CD8-positive, alpha-beta memory T cell (primary cell): ENCODE results near the gene DNER. TPM values are rescaled to one million over a fixed set of nuclear protein-coding genes. Genes with fewer than 3 reads are reported as not detected.

Experiments used
- CTCF ChIA-PET: fragments of 350-600 bp; sonication (Branson Sonifier 250); formaldehyde crosslinking; loops from one replicate; lab custom pipeline; 2021; ENCODE audit warnings: antibody characterized with exemption; lab: Charles Lee
- POLR2A ChIA-PET: fragments of 350-600 bp; sonication (Branson Sonifier 250); formaldehyde crosslinking; loops from one replicate; lab custom pipeline; 2021; ENCODE audit warnings: antibody characterized with exemption; lab: Charles Lee
- DNase-seq, 5 donors: peaks; one replicate each; pipeline versions ENCODE4 v3.0.0 to v3.0.0-alpha.2; 2020 to 2022; ENCODE audit warnings: mixed read lengths in 1 of 5
- H3K27ac ChIP-seq: one replicate; pipeline ENCODE4 v1.7.0; 2013; ENCODE audit warnings: low read depth, mild to moderate bottlenecking, low read length, moderate library complexity
- H3K27me3 ChIP-seq: 2 replicates; pipeline ENCODE4 v1.7.0; 2013; ENCODE audit warnings: low read length, mild to moderate bottlenecking; ENCODE audit not compliant: insufficient read depth, poor library complexity, severe bottlenecking
- H3K36me3 ChIP-seq: 2 replicates; pipeline ENCODE4 v1.7.0; 2013; ENCODE audit warnings: mild to moderate bottlenecking, low read length, moderate library complexity; ENCODE audit not compliant: insufficient read depth
- H3K4me1 ChIP-seq: 2 replicates; pipeline ENCODE4 v1.7.0; 2013; ENCODE audit warnings: mild to moderate bottlenecking, low read length, moderate library complexity; ENCODE audit not compliant: insufficient read depth
- H3K4me3 ChIP-seq: 2 replicates; pipeline ENCODE4 v1.7.0; 2013; ENCODE audit warnings: mild to moderate bottlenecking, low read length
- H3K9me3 ChIP-seq: 2 replicates; pipeline ENCODE4 v1.7.0; 2013; ENCODE audit warnings: mild to moderate bottlenecking, low read length
- H3K27ac Mint-ChIP-seq, 8 donors: one replicate each; pipeline ENCODE4 v1.8.0; 2020 to 2021; ENCODE audit warnings: mixed read lengths in 8 of 8, mild to moderate bottlenecking in 6 of 8, inconsistent platforms in 3 of 8, moderate library complexity in 3 of 8
- H3K27me3 Mint-ChIP-seq, 2 donors: one replicate each; pipeline ENCODE4 v1.8.0; 2020 to 2021; ENCODE audit warnings: mixed read lengths in 2 of 2, mild to moderate bottlenecking in 1 of 2, moderate library complexity in 1 of 2
- H3K36me3 Mint-ChIP-seq, 3 donors: one replicate each; pipeline ENCODE4 v1.8.0; 2020 to 2021; ENCODE audit warnings: mixed read lengths in 3 of 3, inconsistent platforms in 1 of 3, mild to moderate bottlenecking in 1 of 3
- H3K4me1 Mint-ChIP-seq, 3 donors: one replicate each; pipeline ENCODE4 v1.8.0; 2020 to 2021; ENCODE audit warnings: mixed read lengths in 3 of 3, inconsistent platforms in 1 of 3, mild to moderate bottlenecking in 1 of 3
- H3K4me3 Mint-ChIP-seq, 7 donors: one replicate each; pipeline ENCODE4 v1.8.0; 2020 to 2021; ENCODE audit warnings: mixed read lengths in 7 of 7, mild to moderate bottlenecking in 6 of 7, moderate library complexity in 4 of 7, inconsistent platforms in 2 of 7
- H3K9me3 Mint-ChIP-seq, 5 donors: one replicate each; pipeline ENCODE4 v1.8.0; 2020 to 2022; ENCODE audit warnings: mixed read lengths in 5 of 5, mild to moderate bottlenecking in 3 of 5, moderate library complexity in 2 of 5, inconsistent platforms in 1 of 5
- polyA plus RNA-seq: library from polyadenylated mRNA; unstranded; fragments of 300-500 nt; fragmentation: Illumina TruSeq; gene quantifications from one replicate; pipeline ENCODE4 v1.2.3, GENCODE V29; 2021
- total RNA-seq, 2 experiments: library from RNA; stranded (reverse); gene quantifications; one replicate each; pipeline ENCODE4 v1.2.3, GENCODE V29; 2021

The DNER gene
- total and polyA plus RNA-seq, 3 experiments from 2014 or later, result not detected

DNA sequence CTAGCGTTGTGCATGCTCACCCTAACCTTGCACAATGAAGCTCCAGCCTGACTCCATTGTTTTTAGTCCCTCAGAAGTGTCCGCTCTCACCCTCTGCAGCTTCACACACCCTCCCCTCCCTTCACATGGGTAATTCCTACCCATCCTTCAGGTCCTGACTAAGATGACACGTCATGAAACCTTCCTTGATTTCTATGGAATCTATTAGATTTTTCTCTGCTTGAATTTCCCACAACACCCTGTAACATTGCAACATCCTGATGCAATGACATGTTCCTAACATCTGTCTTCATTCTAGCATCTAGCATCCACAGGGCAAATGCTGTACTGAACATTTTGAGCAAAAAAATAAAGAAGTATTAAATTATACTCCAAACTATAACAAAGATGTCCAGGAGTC lies 366.2 kb downstream of the DNER start:
- Mint-ChIP-seq H3K36me3 (no peaks in the 10 kb centered on the region), H3K27me3 (peaks cover 0 to 2% of the 10 kb centered on the region in 2 donors), H3K9me3 (peaks cover 0 to 4% (median 0%) of the 10 kb centered on the region in 5 donors), H3K4me1 (no peaks in the 10 kb centered on the region), H3K27ac (no peak overlapping the region), H3K4me3 (no peak overlapping the region)
- H3K36me3 ChIP-seq, result no peaks in the 10 kb centered on the region
- no peaks in the 10 kb centered on the region for H3K27me3 ChIP-seq
- no peaks in the 10 kb centered on the region for H3K4me1 ChIP-seq
- H3K9me3 ChIP-seq, result no peaks in the 10 kb centered on the region
- DNase-seq, result no peak
- H3K27ac ChIP-seq, result no peak overlapping the region
- ChIA-PET CTCF (no interaction called here), POLR2A (no interaction called here)
- H3K4me3 ChIP-seq, result no peak overlapping the region

DNA sequence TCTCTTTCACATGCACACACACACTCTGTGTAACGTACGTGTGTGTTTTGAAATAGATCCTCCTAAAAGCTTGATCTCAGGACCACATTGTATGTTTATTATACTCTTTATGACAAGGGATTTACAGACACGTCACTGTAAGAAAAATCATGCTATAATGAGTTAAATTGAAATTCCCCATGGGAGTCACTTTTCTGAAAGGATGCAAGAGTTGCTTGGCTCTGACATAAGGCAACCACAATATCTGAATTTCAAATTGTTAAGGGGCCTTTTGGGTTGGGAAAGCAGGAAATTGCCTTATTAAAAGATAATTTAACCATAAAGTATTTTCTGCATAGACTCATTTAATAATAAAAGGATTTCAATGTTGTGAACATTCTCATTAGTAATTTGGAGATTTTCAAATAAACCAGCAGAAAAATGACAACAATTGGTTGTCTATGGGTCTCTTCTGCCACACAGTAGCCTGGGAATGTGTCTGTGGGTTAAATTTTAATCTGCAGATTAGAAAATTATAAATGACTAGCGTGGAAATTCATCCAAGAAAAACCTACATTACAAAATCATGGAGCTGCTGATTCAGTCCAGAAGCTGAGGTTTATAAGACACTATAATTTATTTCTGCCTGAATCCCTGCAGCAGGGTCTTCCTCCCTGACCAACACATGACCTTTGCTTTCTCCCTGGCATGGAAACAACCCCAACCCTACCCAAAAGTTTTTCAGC lies 367.4 kb downstream of the DNER start:
- Histone ChIP-seq H3K4me3 (no peak overlapping the region), H3K27ac (no peak overlapping the region), H3K4me1 (no peaks in the 10 kb centered on the region), H3K36me3 (no peaks in the 10 kb centered on the region), H3K9me3 (no peaks in the 10 kb centered on the region), H3K27me3 (no peaks in the 10 kb centered on the region)
- Mint-ChIP-seq H3K27ac (no peak overlapping the region), H3K4me3 (no peak overlapping the region), H3K9me3 (peaks cover 0 to 4% (median 0%) of the 10 kb centered on the region in 5 donors), H3K4me1 (no peaks in the 10 kb centered on the region), H3K36me3 (no peaks in the 10 kb centered on the region), H3K27me3 (peaks cover 0 to 2% of the 10 kb centered on the region in 2 donors)
- CTCF ChIA-PET, result no interaction called here
- no peak for DNase-seq
- POLR2A ChIA-PET, result no interaction called here

DNA sequence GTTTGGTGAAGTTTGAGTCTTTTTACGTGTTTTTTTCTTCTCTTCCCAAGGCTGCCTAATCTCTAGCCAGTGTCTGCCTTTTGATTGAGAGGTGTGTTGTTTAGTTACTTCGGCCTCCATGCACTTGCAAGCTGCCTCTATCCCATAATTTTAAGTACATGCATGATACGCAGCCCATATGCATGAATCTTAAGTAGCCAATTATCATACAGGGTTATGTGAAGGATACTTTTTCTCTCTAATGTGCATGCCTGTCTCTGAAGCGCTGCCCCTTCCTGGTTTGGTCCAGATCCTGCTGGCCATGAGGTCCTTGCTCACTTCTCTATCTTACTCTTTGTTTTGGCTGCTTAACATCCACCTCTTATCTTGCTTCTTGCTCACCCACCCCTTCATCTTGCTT lies 369.4 kb downstream of the DNER start:
- no peak overlapping the region for H3K27ac ChIP-seq
- Mint-ChIP-seq H3K9me3 (peaks cover 0 to 4% (median 0%) of the 10 kb centered on the region in 5 donors), H3K27me3 (no peaks in the 10 kb centered on the region), H3K4me1 (no peaks in the 10 kb centered on the region), H3K27ac (no peak overlapping the region), H3K4me3 (no peak overlapping the region), H3K36me3 (no peaks in the 10 kb centered on the region)
- ChIA-PET POLR2A (no interaction called here), CTCF (no interaction called here)
- no peaks in the 10 kb centered on the region for H3K9me3 ChIP-seq
- DNase-seq, result no peak
- no peaks in the 10 kb centered on the region for H3K27me3 ChIP-seq
- no peaks in the 10 kb centered on the region for H3K4me1 ChIP-seq
- H3K4me3 ChIP-seq, result no peak overlapping the region
- no peaks in the 10 kb centered on the region for H3K36me3 ChIP-seq

DNA sequence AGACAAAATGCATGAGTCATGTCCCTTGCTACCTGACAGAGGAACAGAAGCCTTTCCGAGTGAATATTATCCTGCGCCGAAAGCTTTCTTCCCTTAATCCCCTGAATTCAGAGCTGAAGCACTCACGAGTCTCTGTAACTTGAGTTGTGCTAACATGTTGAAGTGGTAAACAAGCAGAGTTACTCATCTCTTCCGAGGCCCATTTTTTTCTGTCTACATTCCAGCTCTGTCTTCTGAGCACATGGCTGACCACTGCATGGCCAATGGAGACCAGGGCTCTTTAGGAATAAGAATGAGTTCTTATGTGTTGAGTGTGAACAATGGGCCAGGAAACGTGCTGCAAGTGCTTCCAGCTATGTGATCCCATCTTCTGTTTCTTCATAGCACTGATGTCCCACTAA lies 370.2 kb downstream of the DNER start:
- no peak overlapping the region for H3K4me3 Mint-ChIP-seq
- H3K4me3 ChIP-seq, result no peak overlapping the region
- ChIA-PET CTCF (no interaction called here), POLR2A (no interaction called here)
- no peaks in the 10 kb centered on the region for H3K27me3 ChIP-seq
- no peaks in the 10 kb centered on the region for H3K36me3 ChIP-seq
- DNase-seq, result no peak
- H3K4me1 ChIP-seq, result no peaks in the 10 kb centered on the region
- H3K9me3 ChIP-seq, result no peaks in the 10 kb centered on the region
- no peaks in the 10 kb centered on the region for H3K4me1 Mint-ChIP-seq
- H3K36me3 Mint-ChIP-seq, result no peaks in the 10 kb centered on the region
- no peak overlapping the region for H3K27ac Mint-ChIP-seq
- peaks cover 0 to 4% (median 0%) of the 10 kb centered on the region in 5 donors for H3K9me3 Mint-ChIP-seq
- no peak overlapping the region for H3K27ac ChIP-seq
- peaks cover 0 to 2% of the 10 kb centered on the region in 2 donors for H3K27me3 Mint-ChIP-seq

DNA sequence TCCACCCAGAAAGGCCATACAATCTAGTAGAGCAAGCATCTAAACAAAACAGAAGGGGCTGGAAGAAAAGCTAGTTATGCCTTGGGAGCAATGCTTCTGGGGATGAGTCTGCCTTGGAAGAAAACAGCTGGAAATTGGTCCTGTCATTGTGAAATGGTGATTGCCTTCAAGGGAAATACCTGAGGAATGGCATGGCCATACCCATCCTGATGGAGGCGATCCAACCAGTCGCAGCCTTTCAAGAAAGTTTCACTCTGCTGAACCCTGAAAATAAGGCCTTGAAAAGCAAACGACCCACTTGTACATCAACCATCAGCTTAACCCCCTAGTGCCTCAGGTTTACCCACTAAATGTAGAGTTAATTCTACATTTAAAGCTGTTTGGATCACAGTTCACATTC lies 370.7 kb downstream of the DNER start:
- H3K27me3 Mint-ChIP-seq, result peaks cover 0 to 2% of the 10 kb centered on the region in 2 donors
- Histone ChIP-seq H3K27me3 (no peaks in the 10 kb centered on the region), H3K4me1 (no peaks in the 10 kb centered on the region), H3K9me3 (no peaks in the 10 kb centered on the region), H3K36me3 (no peaks in the 10 kb centered on the region), H3K27ac (no peak overlapping the region), H3K4me3 (no peak overlapping the region)
- POLR2A ChIA-PET, result no interaction called here
- no peak for DNase-seq
- no peaks in the 10 kb centered on the region for H3K36me3 Mint-ChIP-seq
- no peaks in the 10 kb centered on the region for H3K4me1 Mint-ChIP-seq
- no peak overlapping the region for H3K27ac Mint-ChIP-seq
- CTCF ChIA-PET, result no interaction called here
- H3K4me3 Mint-ChIP-seq, result no peak overlapping the region
- H3K9me3 Mint-ChIP-seq, result peaks cover 0 to 4% (median 0%) of the 10 kb centered on the region in 5 donors

DNA sequence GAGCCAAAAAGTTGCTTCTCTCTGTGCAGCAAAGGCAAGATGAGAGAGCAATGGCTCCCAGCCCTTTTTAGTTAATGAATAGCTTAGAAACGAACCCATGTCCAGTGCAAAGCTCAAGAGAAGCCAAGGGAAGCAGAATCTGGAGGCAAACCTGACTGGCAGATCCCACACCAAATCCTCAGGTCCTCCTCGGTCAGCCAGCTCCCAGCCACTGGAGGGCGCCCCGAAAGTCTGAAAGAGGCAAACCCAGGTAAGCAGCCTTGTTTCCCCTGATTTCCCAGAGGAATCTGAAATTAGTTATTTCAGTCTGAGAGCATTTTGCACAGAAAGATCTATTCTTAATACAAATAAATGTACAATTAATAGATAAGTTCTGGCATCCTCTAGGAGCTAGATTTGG lies 372.0 kb downstream of the DNER start:
- Histone ChIP-seq H3K27me3 (no peaks in the 10 kb centered on the region), H3K4me1 (no peaks in the 10 kb centered on the region), H3K4me3 (no peak overlapping the region), H3K9me3 (no peaks in the 10 kb centered on the region), H3K36me3 (no peaks in the 10 kb centered on the region), H3K27ac (no peak overlapping the region)
- no peaks in the 10 kb centered on the region for H3K4me1 Mint-ChIP-seq
- no peak for DNase-seq
- H3K27ac Mint-ChIP-seq, result no peak overlapping the region
- ChIA-PET CTCF (no interaction called here), POLR2A (no interaction called here)
- H3K27me3 Mint-ChIP-seq, result peaks cover 0 to 2% of the 10 kb centered on the region in 2 donors
- H3K9me3 Mint-ChIP-seq, result peaks cover 0 to 2% (median 0%) of the 10 kb centered on the region in 5 donors
- no peaks in the 10 kb centered on the region for H3K36me3 Mint-ChIP-seq
- no peak overlapping the region for H3K4me3 Mint-ChIP-seq

DNA sequence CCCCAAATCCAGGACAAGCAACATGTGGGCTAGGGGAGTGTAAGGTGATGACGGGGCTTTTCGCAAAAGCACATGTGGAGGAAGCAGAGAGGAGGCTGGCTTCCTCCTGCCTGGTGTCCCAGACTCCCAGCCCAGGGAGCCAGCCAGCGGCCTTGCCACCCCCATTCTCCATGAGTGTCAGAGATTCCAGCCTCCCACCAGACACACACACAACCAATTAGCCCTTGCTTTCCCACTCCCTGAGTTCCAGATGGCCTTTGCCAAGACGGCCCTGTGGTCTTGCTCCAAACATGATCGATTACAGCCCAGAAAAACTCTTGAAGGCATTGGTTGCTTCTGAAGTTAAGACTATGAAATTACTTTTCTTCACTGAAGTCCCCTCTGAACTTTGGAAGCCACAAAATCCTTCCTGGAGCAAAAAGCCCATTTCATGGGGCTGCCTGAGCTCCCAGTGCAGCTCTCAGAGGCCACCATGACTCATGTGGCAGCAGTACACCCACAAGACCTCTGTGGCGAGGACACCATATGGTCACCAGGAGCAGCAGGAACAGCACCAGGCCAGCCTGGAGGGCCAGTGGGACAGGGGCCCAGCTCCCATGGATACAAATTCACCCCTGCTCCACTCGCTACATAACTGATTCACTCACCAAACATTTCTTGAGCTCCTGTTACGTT lies 374.1 kb downstream of the DNER start:
- POLR2A ChIA-PET, result no interaction called here
- Histone ChIP-seq H3K9me3 (no peaks in the 10 kb centered on the region), H3K4me3 (no peak overlapping the region), H3K27ac (no peak overlapping the region), H3K36me3 (no peaks in the 10 kb centered on the region), H3K4me1 (no peaks in the 10 kb centered on the region), H3K27me3 (no peaks in the 10 kb centered on the region)
- H3K27ac Mint-ChIP-seq, result no peak overlapping the region
- DNase-seq, result no peak
- CTCF ChIA-PET, result no interaction called here
- H3K36me3 Mint-ChIP-seq, result no peaks in the 10 kb centered on the region
- H3K4me1 Mint-ChIP-seq, result no peaks in the 10 kb centered on the region
- H3K27me3 Mint-ChIP-seq, result peaks cover 0 to 2% of the 10 kb centered on the region in 2 donors
- peaks cover 0 to 2% (median 0%) of the 10 kb centered on the region in 5 donors for H3K9me3 Mint-ChIP-seq
- H3K4me3 Mint-ChIP-seq, result no peak overlapping the region

DNA sequence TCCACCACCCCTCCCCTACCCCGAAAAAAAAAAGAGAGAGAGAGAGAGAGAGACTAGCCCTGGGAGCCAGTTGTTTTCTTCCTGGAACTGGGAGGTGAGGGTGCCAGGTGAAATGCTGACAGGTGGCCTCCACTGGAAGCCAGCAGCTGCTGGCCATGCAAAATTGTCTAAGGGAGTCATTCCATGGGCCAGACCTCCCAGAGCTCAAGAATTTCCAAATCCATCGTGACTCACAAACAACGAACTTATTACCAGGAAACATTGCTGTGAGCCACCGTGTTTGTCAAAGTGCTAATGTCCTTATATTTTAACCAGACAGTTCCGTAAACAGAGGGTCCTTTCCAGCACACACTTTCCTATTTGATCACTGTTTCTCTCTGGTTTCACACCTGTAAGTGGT lies 374.7 kb downstream of the DNER start:
- Mint-ChIP-seq H3K4me1 (no peaks in the 10 kb centered on the region), H3K36me3 (no peaks in the 10 kb centered on the region), H3K27me3 (peaks cover 0 to 2% of the 10 kb centered on the region in 2 donors), H3K4me3 (no peak overlapping the region), H3K27ac (no peak overlapping the region), H3K9me3 (peaks cover 0 to 2% (median 0%) of the 10 kb centered on the region in 5 donors)
- Histone ChIP-seq H3K36me3 (no peaks in the 10 kb centered on the region), H3K9me3 (no peaks in the 10 kb centered on the region), H3K4me3 (no peak overlapping the region), H3K27ac (no peak overlapping the region), H3K27me3 (no peaks in the 10 kb centered on the region), H3K4me1 (no peaks in the 10 kb centered on the region)
- CTCF ChIA-PET, result no interaction called here
- DNase-seq, result no peak
- POLR2A ChIA-PET, result no interaction called here
